ENCODE data around the gene UBN1. TPM values are rescaled to one million over a fixed set of nuclear protein-coding genes. Genes with fewer than 3 reads are reported as not detected.
A peak's percentile ranks its signal among the peaks of the same experiment; 100 is the strongest.

The UBN1 gene
- total and polyA plus RNA-seq, 8 donors = 5.4 to 319 (median 34.2) TPM

DNA sequence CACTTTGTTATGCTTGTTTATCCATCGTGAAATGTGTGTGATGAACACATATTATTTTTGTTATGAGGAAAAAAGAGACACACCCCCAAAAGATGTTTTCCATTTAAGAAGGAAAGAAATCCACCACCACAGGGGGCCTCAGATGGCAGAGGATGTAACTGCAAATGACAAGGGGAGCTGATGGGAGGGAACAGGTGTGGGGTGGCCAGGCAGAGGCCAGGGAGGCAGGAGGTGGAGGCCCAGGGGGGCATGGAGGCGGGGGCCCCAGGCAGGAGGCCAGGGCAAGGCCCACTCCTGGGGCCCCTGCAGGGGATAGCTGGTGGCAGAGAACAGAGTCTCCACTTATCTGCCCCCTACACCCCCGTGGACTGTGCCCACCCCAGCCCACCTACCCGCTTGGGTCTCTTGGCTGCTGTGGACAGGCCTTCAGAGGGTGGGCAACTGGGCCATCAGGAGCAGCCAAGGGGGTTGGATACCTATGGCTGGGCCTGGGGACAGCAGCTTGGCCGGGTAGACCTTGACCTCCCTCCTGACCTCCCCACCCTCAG lies 61.6 kb downstream of the UBN1 start:
- peaks cover 0 to 8% (median 0%) of the 10 kb centered on the region in 4 donors for H3K4me1 ChIP-seq
- peaks cover 0 to 3% (median 0%) of the 10 kb centered on the region in 4 donors for H3K36me3 ChIP-seq
- intact Hi-C loops (cut with DNase I; ENCODE audit: low total_unique reads) = no loop called here
- H3K9me3 ChIP-seq = no peaks in the 10 kb centered on the region
- H3K27me3 ChIP-seq = no peaks in the 10 kb centered on the region
- no peak overlapping the region for H3K4me3 ChIP-seq
- TF ChIP-seq POLR2AphosphoS5 (IDR thresholded peaks at IDR 0.05) (no peak), EP300 (IDR thresholded peaks at IDR 0.05) (no peak), POLR2A (IDR thresholded peaks at IDR 0.05) (no peak)
- TF ChIP-seq, protein P1, sequence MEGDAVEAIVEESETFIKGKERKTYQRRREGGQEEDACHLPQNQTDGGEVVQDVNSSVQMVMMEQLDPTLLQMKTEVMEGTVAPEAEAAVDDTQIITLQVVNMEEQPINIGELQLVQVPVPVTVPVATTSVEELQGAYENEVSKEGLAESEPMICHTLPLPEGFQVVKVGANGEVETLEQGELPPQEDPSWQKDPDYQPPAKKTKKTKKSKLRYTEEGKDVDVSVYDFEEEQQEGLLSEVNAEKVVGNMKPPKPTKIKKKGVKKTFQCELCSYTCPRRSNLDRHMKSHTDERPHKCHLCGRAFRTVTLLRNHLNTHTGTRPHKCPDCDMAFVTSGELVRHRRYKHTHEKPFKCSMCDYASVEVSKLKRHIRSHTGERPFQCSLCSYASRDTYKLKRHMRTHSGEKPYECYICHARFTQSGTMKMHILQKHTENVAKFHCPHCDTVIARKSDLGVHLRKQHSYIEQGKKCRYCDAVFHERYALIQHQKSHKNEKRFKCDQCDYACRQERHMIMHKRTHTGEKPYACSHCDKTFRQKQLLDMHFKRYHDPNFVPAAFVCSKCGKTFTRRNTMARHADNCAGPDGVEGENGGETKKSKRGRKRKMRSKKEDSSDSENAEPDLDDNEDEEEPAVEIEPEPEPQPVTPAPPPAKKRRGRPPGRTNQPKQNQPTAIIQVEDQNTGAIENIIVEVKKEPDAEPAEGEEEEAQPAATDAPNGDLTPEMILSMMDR (IDR thresholded peaks at IDR 0.05) = no peak
- 88 to 94% (median 92%) methylated on average over 5 of the region's 5 CpGs for WGBS, 5 donors
- no peak for DNase-seq
- H3K27ac ChIP-seq = no peak overlapping the region

DNA sequence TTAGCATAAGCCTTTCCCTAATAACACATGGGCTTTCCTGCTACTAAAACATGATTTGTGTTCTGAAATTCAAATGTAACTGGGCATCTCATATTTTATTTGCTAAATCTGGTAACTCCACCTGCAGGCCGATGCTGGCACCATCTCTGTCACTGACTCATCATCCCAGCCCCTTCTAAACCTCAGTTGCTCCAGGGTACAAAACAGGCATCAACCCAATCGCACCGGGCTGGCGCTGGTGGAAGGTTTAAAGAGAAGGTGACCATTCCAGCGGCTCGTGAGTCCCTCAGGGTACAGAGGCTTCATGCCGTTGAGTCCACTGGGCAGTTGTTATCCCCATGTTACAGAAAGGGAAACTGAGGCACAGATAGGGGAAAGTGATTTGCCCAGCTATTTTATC lies 62.5 kb downstream of the UBN1 start:
- H3K36me3 ChIP-seq = no peaks in the 10 kb centered on the region
- DNase-seq = no peak
- intact Hi-C loops (cut with DNase I; ENCODE audit: low total_unique reads) = no loop called here
- WGBS, 5 donors = 89 to 94% (median 91%) methylated on average over 7 of the region's 7 CpGs
- H3K9me3 ChIP-seq = no peaks in the 10 kb centered on the region
- no peak overlapping the region for H3K27ac ChIP-seq
- TF ChIP-seq POLR2A (IDR thresholded peaks at IDR 0.05) = no peak
- H3K4me3 ChIP-seq = no peak overlapping the region
- H3K4me1 ChIP-seq = peaks cover 0 to 8% (median 0%) of the 10 kb centered on the region in 4 donors
- no peaks in the 10 kb centered on the region for H3K27me3 ChIP-seq

DNA sequence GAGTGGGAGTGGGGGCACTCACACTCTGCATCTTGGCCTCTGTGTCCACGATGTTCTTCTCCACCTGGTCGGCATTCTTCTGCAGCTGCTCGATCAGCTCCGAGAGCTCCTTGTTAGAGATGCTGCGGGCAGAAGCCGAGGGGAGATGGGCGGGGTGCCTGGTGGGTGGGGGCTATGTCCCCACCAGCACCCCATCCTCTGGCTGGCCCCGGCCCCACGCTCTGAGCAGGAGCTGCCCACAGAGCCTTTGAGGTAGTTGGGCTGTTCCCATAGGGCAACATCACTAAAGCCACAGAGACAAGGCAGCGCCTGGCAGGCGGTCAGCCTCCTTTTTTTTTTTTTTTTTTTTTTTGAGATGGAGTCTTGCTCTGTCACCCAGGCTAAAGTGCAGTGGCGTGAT lies 63.5 kb downstream of the UBN1 start:
- 86 to 97% (median 93%) methylated on average over 9 to 12 of the region's 12 CpGs for WGBS, 5 donors
- H3K9me3 ChIP-seq = no peaks in the 10 kb centered on the region
- H3K4me3 ChIP-seq = no peak overlapping the region
- intact Hi-C loops (cut with DNase I; ENCODE audit: low total_unique reads) = no loop called here
- TF ChIP-seq, protein P1 (IDR thresholded peaks at IDR 0.05) = no peak
- TF ChIP-seq POLR2A (IDR thresholded peaks at IDR 0.05) = no peak
- no peak for TF ChIP-seq EP300 (IDR thresholded peaks at IDR 0.05)
- no peak for TF ChIP-seq POLR2AphosphoS5 (IDR thresholded peaks at IDR 0.05)
- peaks cover 0 to 8% (median 0%) of the 10 kb centered on the region in 4 donors for H3K4me1 ChIP-seq
- H3K27ac ChIP-seq = no peak overlapping the region
- DNase-seq = no peak
- no peaks in the 10 kb centered on the region for H3K36me3 ChIP-seq
- no peaks in the 10 kb centered on the region for H3K27me3 ChIP-seq

DNA sequence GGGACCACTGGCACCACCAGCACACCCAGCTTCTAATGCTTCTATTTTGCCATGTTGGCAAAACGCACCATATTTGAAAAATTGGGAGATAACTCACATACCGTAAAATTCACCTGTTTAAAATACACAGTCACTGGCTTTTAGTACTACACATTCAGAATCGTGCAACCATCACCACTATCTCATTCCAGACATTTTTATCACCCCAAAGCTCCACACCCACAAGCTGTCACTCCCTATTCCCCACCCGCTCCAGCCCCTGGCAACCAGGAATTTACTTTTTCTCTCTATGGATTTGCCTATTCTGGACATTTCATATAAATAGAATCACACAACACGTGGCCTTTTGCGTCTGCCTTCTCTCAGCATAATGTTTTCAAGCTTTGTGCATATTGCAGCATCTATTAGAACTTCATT lies 64.7 kb downstream of the UBN1 start:
- H3K4me1 ChIP-seq = peaks cover 0 to 14% (median 0%) of the 10 kb centered on the region in 4 donors
- intact Hi-C loops (cut with DNase I; ENCODE audit: low total_unique reads) = no loop called here
- H3K36me3 ChIP-seq = no peaks in the 10 kb centered on the region
- no peak overlapping the region for H3K27ac ChIP-seq
- peak in 1 of 2 donors; percentile 35 for DNase-seq
- no peak overlapping the region for H3K4me3 ChIP-seq
- TF ChIP-seq POLR2AphosphoS5 (IDR thresholded peaks at IDR 0.05) (no peak), POLR2A (IDR thresholded peaks at IDR 0.05) (no peak), EP300 (IDR thresholded peaks at IDR 0.05) (no peak)
- TF ChIP-seq, protein P1 (IDR thresholded peaks at IDR 0.05) = no peak
- 61 to 79% (median 70%) methylated on average over 6 of the region's 6 CpGs for WGBS, 5 donors
- no peaks in the 10 kb centered on the region for H3K27me3 ChIP-seq
- no peaks in the 10 kb centered on the region for H3K9me3 ChIP-seq

DNA sequence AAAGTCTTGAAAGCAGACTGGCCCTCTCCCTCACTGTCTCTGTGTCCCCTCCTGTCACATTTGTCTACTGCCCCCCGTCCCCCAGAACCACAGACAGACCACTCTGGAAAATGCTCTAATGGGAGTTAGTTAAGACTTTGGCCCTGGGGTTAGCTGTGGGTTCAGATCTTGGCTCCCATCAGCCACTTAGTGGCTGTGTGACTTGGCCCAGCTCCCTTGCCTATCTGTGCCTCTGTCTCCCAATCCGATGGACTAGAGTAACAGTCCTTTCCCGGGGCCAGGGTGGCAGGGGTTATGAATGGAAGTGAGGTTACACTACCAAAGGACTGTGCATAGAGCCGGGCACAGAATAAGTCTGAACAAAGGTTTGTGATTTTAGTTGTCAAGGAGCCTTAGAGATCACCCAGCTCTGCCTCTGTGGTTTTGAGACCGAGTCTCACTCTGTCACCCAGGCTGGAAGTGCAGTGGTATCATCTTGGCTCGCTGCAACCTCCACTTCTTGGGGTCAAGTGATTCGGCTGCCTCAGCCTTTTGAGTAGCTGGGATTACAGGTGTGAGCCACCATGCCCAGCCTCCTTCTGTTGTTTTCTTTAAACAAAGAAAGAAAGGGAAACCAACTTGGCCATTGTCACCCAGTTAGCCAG lies 66.0 kb downstream of the UBN1 start:
- intact Hi-C loops (cut with DNase I; ENCODE audit: low total_unique reads) = no loop called here
- WGBS, 5 donors = 60 to 75% (median 66%) methylated on average over 7 of the region's 7 CpGs
- no peak for DNase-seq
- H3K9me3 ChIP-seq = no peaks in the 10 kb centered on the region
- H3K36me3 ChIP-seq = no peaks in the 10 kb centered on the region
- TF ChIP-seq, protein P1 (IDR thresholded peaks at IDR 0.05) = no peak
- no peak for TF ChIP-seq POLR2AphosphoS5 (IDR thresholded peaks at IDR 0.05)
- no peak for TF ChIP-seq EP300 (IDR thresholded peaks at IDR 0.05)
- TF ChIP-seq POLR2A (IDR thresholded peaks at IDR 0.05) = no peak
- H3K27me3 ChIP-seq = no peaks in the 10 kb centered on the region
- H3K27ac ChIP-seq = no peak overlapping the region
- no peak overlapping the region for H3K4me3 ChIP-seq
- H3K4me1 ChIP-seq = peaks cover 0 to 14% (median under 1%) of the 10 kb centered on the region in 4 donors
